ENCODE data around the gene TTC7B. TPM values are rescaled to one million over a fixed set of nuclear protein-coding genes. Genes with fewer than 3 reads are reported as not detected.

TTC7B gene
- total and polyA plus RNA-seq, 9 of the 15 experiments (the other 6 are each of a cell fraction or from before 2014, with no cell fraction given), result 2.2 to 77.2 (median 36.7) TPM

GRCh38 chr14:90506748-90507147 is 309.5 kb downstream of the TTC7B start:
- CTCF ChIA-PET (ENCODE audit: low intra/inter-chr PET ratio), result no interaction called here
- 31% methylated on average over 6 of the region's 6 CpGs for WGBS (ENCODE audit: insufficient coverage, low coverage, missing lambda C conversion rate)
- no TSS peak for BruUV-seq (replicated peaks)

More at GRCh38 chr14:90506748-90507147, 309.5 kb downstream of the TTC7B start:
- ATAC-seq (no peak; the same call in 2 of the 3 replicates), FAIRE-seq (no peak), DNase-seq (ENCODE audit: extremely low read depth in 1 of 4, low spot score in 3 of 4) (no peak)
- Histone ChIP-seq H3K4me2 (ENCODE audit: insufficient read depth, low read length) (no peak overlapping the region), H3K9ac (ENCODE audit: insufficient read depth in 1 of 2, low read depth in 2 of 2, low read length in 2 of 2) (no peak overlapping the region), H2AFZ (ENCODE audit: low read depth, low read length) (no peak overlapping the region), H3K79me2 (ENCODE audit: control insufficient read depth, insufficient read depth, low read length) (no peaks in the 10 kb centered on the region), H4K20me1 (replicated peaks; ENCODE audit: control insufficient read depth, insufficient read depth, low read length) (no peaks in the 10 kb centered on the region), H3K4me1 (replicated peaks in 1 of 2; ENCODE audit: control insufficient read depth in 2 of 2, insufficient read depth in 2 of 2, low read length in 2 of 2) (no peaks in the 10 kb centered on the region; a peak in 1 of 5 replicates), H3K9me3 (replicated peaks; ENCODE audit: control insufficient read depth, insufficient read depth, low read depth, low read length) (no peaks in the 10 kb centered on the region), H3K4me3 (no peak overlapping the region), H3K9me1 (ENCODE audit: control insufficient read depth, insufficient read depth, low read length) (no peaks in the 10 kb centered on the region), H3K27ac (ENCODE audit: extremely low read depth, low read depth, low read length) (no peak overlapping the region), H3K27me3 (ENCODE audit: control insufficient read depth in 2 of 2, insufficient read depth in 2 of 2, low read length in 2 of 2) (peaks cover 0 to 17% of the 10 kb centered on the region in 2 experiments; a peak in 2 of 5 replicates), H3K36me3 (ENCODE audit: control insufficient read depth, insufficient read depth, low read length) (no peaks in the 10 kb centered on the region)
- no peak for TF ChIP-seq ZNF316 (IDR thresholded peaks at IDR 0.05)
- TF ChIP-seq, protein P1, sequence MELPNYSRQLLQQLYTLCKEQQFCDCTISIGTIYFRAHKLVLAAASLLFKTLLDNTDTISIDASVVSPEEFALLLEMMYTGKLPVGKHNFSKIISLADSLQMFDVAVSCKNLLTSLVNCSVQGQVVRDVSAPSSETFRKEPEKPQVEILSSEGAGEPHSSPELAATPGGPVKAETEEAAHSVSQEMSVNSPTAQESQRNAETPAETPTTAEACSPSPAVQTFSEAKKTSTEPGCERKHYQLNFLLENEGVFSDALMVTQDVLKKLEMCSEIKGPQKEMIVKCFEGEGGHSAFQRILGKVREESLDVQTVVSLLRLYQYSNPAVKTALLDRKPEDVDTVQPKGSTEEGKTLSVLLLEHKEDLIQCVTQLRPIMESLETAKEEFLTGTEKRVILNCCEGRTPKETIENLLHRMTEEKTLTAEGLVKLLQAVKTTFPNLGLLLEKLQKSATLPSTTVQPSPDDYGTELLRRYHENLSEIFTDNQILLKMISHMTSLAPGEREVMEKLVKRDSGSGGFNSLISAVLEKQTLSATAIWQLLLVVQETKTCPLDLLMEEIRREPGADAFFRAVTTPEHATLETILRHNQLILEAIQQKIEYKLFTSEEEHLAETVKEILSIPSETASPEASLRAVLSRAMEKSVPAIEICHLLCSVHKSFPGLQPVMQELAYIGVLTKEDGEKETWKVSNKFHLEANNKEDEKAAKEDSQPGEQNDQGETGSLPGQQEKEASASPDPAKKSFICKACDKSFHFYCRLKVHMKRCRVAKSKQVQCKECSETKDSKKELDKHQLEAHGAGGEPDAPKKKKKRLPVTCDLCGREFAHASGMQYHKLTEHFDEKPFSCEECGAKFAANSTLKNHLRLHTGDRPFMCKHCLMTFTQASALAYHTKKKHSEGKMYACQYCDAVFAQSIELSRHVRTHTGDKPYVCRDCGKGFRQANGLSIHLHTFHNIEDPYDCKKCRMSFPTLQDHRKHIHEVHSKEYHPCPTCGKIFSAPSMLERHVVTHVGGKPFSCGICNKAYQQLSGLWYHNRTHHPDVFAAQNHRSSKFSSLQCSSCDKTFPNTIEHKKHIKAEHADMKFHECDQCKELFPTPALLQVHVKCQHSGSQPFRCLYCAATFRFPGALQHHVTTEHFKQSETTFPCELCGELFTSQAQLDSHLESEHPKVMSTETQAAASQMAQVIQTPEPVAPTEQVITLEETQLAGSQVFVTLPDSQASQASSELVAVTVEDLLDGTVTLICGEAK (IDR thresholded peaks at IDR 0.05), result peak; percentile 95
- TF ChIP-seq, protein P1 (CRISPR knock-in tag; IDR thresholded peaks at IDR 0.05), result peak; percentile 93
- intact Hi-C loops (cut with micrococcal nuclease), result no loop called here
- POLR2A ChIA-PET, result no interaction called here
- in situ Hi-C loops (cut with MboI), result no loop called here

All from K562 (cell line).